Ascending aorta (tissue), 2 donors: ENCODE results near the gene PRICKLE2. TPM values are rescaled to one million over a fixed set of nuclear protein-coding genes. Genes with fewer than 3 reads are reported as not detected.
A peak's percentile ranks its signal among the peaks of the same experiment; 100 is the strongest.

Source experiments
- DNase-seq, 2 donors: peaks; one replicate each; pipeline ENCODE4 v3.0.0-alpha.2; 2019; ENCODE audit warnings: low spot score in 2 of 2
- H3K27ac ChIP-seq, 2 donors: fragments of 200-600 bp; sonication (generic); one replicate each; pipeline ENCODE4 v1.5.1; 2016 to 2017; ENCODE audit warnings: mild to moderate bottlenecking in 1 of 2
- H3K27me3 ChIP-seq: fragments of 200-600 bp; sonication (generic); one replicate; pipeline ENCODE4 v1.5.1; 2017
- H3K36me3 ChIP-seq, 2 donors: fragments of 200-600 bp; sonication (generic); one replicate each; pipeline ENCODE4 v1.5.1; 2016
- H3K4me1 ChIP-seq, 2 donors: fragments of 200-600 bp; sonication (generic); one replicate each; pipeline ENCODE4 v1.5.1; 2016 to 2017; ENCODE audit warnings: mild to moderate bottlenecking in 1 of 2
- H3K4me3 ChIP-seq, 2 donors: fragments of 200-600 bp; sonication (generic); one replicate each; pipeline ENCODE4 v1.5.1; 2016 to 2017; ENCODE audit warnings: mild to moderate bottlenecking in 1 of 2
- H3K9me3 ChIP-seq, 2 donors: fragments of 200-600 bp; sonication (generic); one replicate each; pipeline ENCODE4 v1.5.1; 2016
- CTCF ChIP-seq, 3 experiments: fragments of 200-600 bp in 2 of 3; fragments of 450-650 bp in 1 of 3; sonication (generic) in 2 of 3; IDR thresholded peaks; one replicate each; pipeline ENCODE4 v1.5.1; 2016 to 2019; ENCODE audit warnings: antibody characterized with exemption in 3 of 3, mild to moderate bottlenecking in 1 of 3, moderate library complexity in 1 of 3
- intact Hi-C: fragments of 100-400 bp; cut with DNase I; formaldehyde crosslinking; loops from one replicate; pipeline ENCODE4 v1.15.1; 2023
- total RNA-seq: library from RNA; depleted of rRNA; stranded (reverse); fragments of >200 nt; gene quantifications from one replicate; pipeline ENCODE4 v1.1.0, GENCODE V29; 2016

Gene PRICKLE2
- total RNA-seq, 1 donor from 2014 or later: 24.7 TPM

- Histone ChIP-seq H3K9me3 (no peaks in the 10 kb centered on the region), H3K4me1 (peaks cover 0 to 55% of the 10 kb centered on the region in 2 donors), H3K27me3 (no peaks in the 10 kb centered on the region), H3K36me3 (no peaks in the 10 kb centered on the region), H3K27ac (peak overlapping the region; percentile 74 to 87), H3K4me3 (peak overlapping the region in 1 of 2 donors; percentile 59)
- TF ChIP-seq CTCF (IDR thresholded peaks at IDR 0.05): no peak
- intact Hi-C loops: no loop called here
- DNase-seq: no peak
Observed at GRCh38 chr3:64215103-64215502, 10.2 kb downstream of the PRICKLE2 start.

DNA sequence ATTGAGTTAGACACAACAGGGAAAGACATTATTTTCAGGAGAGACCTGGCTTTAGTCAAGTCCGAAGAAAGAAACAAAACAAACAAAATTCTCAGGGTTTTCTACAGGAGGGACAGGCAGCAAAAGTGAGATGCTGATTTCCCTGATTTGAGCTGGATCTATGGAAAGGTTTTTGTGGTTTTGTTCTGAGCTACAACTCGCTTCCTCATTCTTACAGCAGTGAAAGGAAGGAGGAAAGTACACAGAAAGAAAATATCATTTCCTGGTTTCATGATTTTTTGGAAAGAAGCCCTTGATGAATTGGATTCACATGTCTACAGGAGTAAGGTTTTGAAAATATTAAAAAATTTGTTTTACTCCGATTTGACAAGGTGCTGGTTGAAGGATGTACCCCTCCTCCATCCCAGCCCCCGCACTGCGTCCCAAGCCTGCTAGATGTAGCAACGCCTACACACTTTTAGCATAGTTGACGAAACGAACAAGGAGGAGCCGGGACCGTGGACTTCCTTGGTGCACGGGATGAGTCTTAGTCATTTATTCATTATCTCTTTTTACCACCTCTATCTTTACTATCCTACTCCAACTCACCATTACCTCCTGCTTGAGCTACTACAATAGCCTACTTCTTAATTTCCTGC lies 10.8 kb downstream of the PRICKLE2 start:
- no peaks in the 10 kb centered on the region for H3K27me3 ChIP-seq
- no peaks in the 10 kb centered on the region for H3K36me3 ChIP-seq
- peak overlapping the region; percentile 28 to 59 for H3K4me3 ChIP-seq
- peaks cover 0 to 52% of the 10 kb centered on the region in 2 donors for H3K4me1 ChIP-seq
- peak overlapping the region; percentile 74 to 87 for H3K27ac ChIP-seq
- DNase-seq: peak in 1 of 2 donors; percentile 71
- no peak for TF ChIP-seq CTCF (IDR thresholded peaks at IDR 0.05)
- H3K9me3 ChIP-seq: no peaks in the 10 kb centered on the region
- intact Hi-C loops: no loop called here

DNA sequence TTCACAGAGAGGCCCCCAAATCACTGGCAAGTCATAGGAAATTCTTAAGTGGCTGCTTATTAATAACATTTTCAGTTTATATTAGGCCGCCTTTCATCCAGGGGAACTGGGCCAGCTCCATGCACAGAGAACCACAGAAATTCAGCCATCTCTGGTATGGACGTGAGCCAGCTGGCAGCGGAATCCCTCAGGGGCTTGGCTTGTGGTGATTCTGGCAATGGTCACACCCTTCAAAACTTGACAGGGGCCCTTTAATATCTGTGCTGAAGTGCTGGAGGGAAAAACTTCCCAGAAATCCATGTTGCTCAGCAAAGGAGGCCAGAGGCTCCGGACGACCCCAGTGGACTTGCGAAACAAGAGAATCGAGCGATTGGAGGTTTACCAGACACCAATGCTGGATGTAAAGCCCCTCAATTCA lies 11.3 kb downstream of the PRICKLE2 start:
- TF ChIP-seq CTCF (IDR thresholded peaks at IDR 0.05): no peak
- peak in 1 of 2 donors; percentile 82 for DNase-seq
- Histone ChIP-seq H3K9me3 (no peaks in the 10 kb centered on the region), H3K4me3 (peak overlapping the region; percentile 28 to 59), H3K4me1 (peaks cover 0 to 47% of the 10 kb centered on the region in 2 donors), H3K27ac (peak overlapping the region; percentile 74 to 87), H3K36me3 (no peaks in the 10 kb centered on the region), H3K27me3 (no peaks in the 10 kb centered on the region)
- intact Hi-C loops: no loop called here

DNA sequence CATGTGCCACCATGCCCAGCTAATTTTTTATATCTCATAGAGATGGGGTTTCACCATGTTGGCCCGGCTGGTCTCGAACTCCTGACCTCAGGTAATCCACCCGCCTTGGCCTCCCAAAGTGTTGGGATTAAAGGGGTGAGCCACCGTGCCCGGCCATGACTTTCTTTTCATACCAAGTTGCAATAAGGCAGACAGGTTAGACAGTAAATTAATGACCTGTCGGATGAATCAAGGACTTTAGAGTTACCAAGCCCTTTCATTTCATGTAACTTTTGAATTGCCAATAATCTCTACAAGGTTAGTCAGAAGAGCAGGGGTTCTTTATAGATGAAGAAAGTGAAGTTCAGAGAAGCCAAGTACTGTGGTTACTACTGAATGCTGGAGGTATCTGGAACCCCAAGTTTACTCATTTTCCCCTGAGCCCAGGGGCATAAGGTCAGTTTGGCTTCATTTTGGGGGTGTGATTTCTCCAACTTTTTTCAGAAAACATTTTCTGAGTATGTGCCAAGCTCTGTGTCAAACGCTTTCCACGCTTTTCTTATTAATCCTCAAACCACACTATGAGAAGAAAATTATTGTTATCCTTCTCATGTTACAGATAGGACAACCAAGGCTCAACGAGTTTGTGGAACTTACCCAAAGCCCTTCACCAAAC lies 11.9 kb downstream of the PRICKLE2 start:
- TF ChIP-seq CTCF (IDR thresholded peaks at IDR 0.05): no peak
- peak overlapping the region; percentile 74 to 87 for H3K27ac ChIP-seq
- H3K9me3 ChIP-seq: no peaks in the 10 kb centered on the region
- DNase-seq: no peak
- H3K4me1 ChIP-seq: peaks cover 0 to 47% of the 10 kb centered on the region in 2 donors
- intact Hi-C loops: no loop called here
- H3K36me3 ChIP-seq: no peaks in the 10 kb centered on the region
- peak overlapping the region; percentile 28 to 59 for H3K4me3 ChIP-seq
- H3K27me3 ChIP-seq: no peaks in the 10 kb centered on the region

DNA sequence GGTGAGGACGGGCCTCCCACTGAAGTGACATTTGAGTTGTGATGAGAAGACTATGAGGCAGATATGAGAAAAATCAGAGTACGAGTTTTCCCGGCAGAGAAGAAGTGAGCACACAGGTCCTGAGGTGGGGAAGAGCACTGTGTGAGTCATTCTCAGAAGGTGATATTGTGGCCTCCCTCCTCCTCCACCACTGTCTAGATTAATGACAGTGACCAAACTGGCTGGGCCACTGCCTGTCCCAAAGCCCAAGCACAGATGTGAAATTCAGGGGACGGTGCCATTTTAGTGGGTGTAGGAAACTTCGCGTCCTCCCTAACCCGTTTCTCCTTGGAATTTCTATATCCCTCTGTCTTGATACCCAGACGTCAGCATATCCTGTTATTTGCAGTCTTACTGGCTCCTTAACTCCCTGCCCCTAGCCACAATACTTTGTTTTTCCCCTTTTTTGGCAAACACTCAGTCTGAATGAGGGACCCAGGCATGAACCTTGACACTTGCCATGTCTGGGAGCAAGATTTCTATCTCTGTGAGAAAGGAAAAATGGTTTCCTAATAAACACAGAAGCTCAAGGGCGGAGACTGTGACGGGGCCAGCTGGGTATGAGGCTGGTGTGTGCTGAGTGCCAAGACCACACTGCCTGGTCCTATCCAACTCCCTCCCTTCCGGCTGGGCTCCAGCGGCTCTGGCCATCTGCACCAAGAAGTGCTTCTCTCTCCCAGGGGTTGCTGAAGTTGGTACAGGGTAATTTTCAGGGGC lies 15.2 kb downstream of the PRICKLE2 start:
- intact Hi-C loops: loop anchor here (2.0 kb wide), 2 partner anchors 15 to 21 kb away; partner anchors contain the start of gene PRICKLE2

More for the DNA sequence above, 15.2 kb downstream of the PRICKLE2 start:
- Histone ChIP-seq H3K4me1 (peaks cover 0 to 37% of the 10 kb centered on the region in 2 donors), H3K4me3 (no peak overlapping the region), H3K9me3 (no peaks in the 10 kb centered on the region), H3K36me3 (no peaks in the 10 kb centered on the region), H3K27me3 (no peaks in the 10 kb centered on the region), H3K27ac (peak overlapping the region; percentile 78 to 79)
- peak; percentile 40 to 90 for DNase-seq
- TF ChIP-seq CTCF (IDR thresholded peaks at IDR 0.05): no peak
